NCI-H2227 (cell line): Measurements from ENCODE around the gene LHX4.
A peak's percentile ranks its signal among the peaks of the same experiment; 100 is the strongest.
"Not testable (repeated sequence)": the region's sequence is repeated elsewhere in the genome, so short reads cannot be mapped to it uniquely, and the experiment has no call there.

Experiments used
- DNase-seq: peaks from one replicate; lab custom pipeline; 2025; ENCODE audit not compliant: unreplicated experiment; lab: John Stamatoyannopoulos, UW

LHX4 gene

GRCh38 chr1:180196436-180197003 is 33.5 kb upstream of the LHX4 start:
- DNase-seq: no peak

GRCh38 chr1:180197231-180197630 is 32.8 kb upstream of the LHX4 start:
- no peak for DNase-seq

- DNase-seq: no peak
These were observed 31.9 kb upstream of the LHX4 start for GRCh38 chr1:180198196-180198595.

- DNase-seq: no peak
These were observed 31.5 kb upstream of the LHX4 start for GRCh38 chr1:180198611-180199010.

GRCh38 chr1:180199018-180199417 is 31.0 kb upstream of the LHX4 start:
- DNase-seq: no peak

- DNase-seq: no peak
These were observed 28.4 kb upstream of the LHX4 start for GRCh38 chr1:180201451-180202200.

- not testable (repeated sequence) for DNase-seq
These were observed 27.5 kb upstream of the LHX4 start for GRCh38 chr1:180202588-180202987.

- no peak for DNase-seq
These were observed 25.8 kb upstream of the LHX4 start for GRCh38 chr1:180204231-180204630.

GRCh38 chr1:180206581-180206980 is 23.5 kb upstream of the LHX4 start:
- DNase-seq: no peak

GRCh38 chr1:180208264-180208663 is 21.8 kb upstream of the LHX4 start:
- DNase-seq: no peak

GRCh38 chr1:180210008-180210620 is 19.9 kb upstream of the LHX4 start:
- DNase-seq: no peak

- DNase-seq: no peak
These were observed 18.8 kb upstream of the LHX4 start for GRCh38 chr1:180211156-180211859.

GRCh38 chr1:180211860-180212229 is 18.2 kb upstream of the LHX4 start:
- no peak for DNase-seq

- DNase-seq: peak; percentile 87
These were observed 16.5 kb upstream of the LHX4 start for GRCh38 chr1:180213401-180214170.

- DNase-seq: no peak
These were observed 14.0 kb upstream of the LHX4 start for GRCh38 chr1:180215856-180216625.

- DNase-seq: no peak
These were observed 13.1 kb upstream of the LHX4 start for GRCh38 chr1:180217006-180217405.

- no peak for DNase-seq
These were observed 11.0 kb upstream of the LHX4 start for GRCh38 chr1:180218806-180219765.

GRCh38 chr1:180219776-180220175 is 10.3 kb upstream of the LHX4 start:
- no peak for DNase-seq

GRCh38 chr1:180221462-180221861 is 8.6 kb upstream of the LHX4 start:
- no peak for DNase-seq
